Measurements from ENCODE around the gene FAHD2A.
"Not testable (repeated sequence)": the region's sequence is repeated elsewhere in the genome, so short reads cannot be mapped to it uniquely, and the experiment has no call there.

The FAHD2A gene

GRCh38 chr2:95434507-95435076 lies 32.1 kb downstream of the FAHD2A start:
- DNase-seq (ENCODE audit: low read depth); H3K4me3 ChIP-seq (ENCODE audit: low read depth, low read length): not testable (repeated sequence)

GRCh38 chr2:95435162-95435871 lies 32.8 kb downstream of the FAHD2A start:
- not testable (repeated sequence) for H3K4me3 ChIP-seq (ENCODE audit: low read depth, low read length); DNase-seq (ENCODE audit: low read depth)

- not testable (repeated sequence) for DNase-seq (ENCODE audit: low read depth); H3K4me3 ChIP-seq (ENCODE audit: low read depth, low read length)
These were observed 33.3 kb downstream of the FAHD2A start for GRCh38 chr2:95435872-95436209.

- not testable (repeated sequence) for H3K4me3 ChIP-seq (ENCODE audit: low read depth, low read length); DNase-seq (ENCODE audit: low read depth)
These were observed 40.1 kb downstream of the FAHD2A start for GRCh38 chr2:95442474-95443099.

GRCh38 chr2:95445317-95445716 lies 42.8 kb downstream of the FAHD2A start:
- not testable (repeated sequence) for DNase-seq (ENCODE audit: low read depth); H3K4me3 ChIP-seq (ENCODE audit: low read depth, low read length)

GRCh38 chr2:95463292-95463691 lies 60.8 kb downstream of the FAHD2A start:
- not testable (repeated sequence) for H3K4me3 ChIP-seq (ENCODE audit: low read depth, low read length); DNase-seq (ENCODE audit: low read depth)
